Trophoblast cell (in vitro differentiated cells and primary cell): Measurements from ENCODE around the gene CALN1.
"Not testable (repeated sequence)": the region's sequence is repeated elsewhere in the genome, so short reads cannot be mapped to it uniquely, and the experiment has no call there.

Experiments used
- DNase-seq, 2 donors: peaks; one replicate each; pipeline ENCODE4 v3.0.0-alpha.2; 2016
- H2AFZ ChIP-seq: 2 replicates; pipeline ENCODE4 v1.6.1; 2013; ENCODE audit warnings: low read length, moderate library complexity, mild to moderate bottlenecking; ENCODE audit not compliant: insufficient read depth, poor library complexity
- H2AK5ac ChIP-seq: 2 replicates; pipeline ENCODE4 v1.6.1; 2013; ENCODE audit warnings: mild to moderate bottlenecking, low read length
- H2BK120ac ChIP-seq: 2 replicates; pipeline ENCODE4 v1.6.1; 2013; ENCODE audit warnings: low read length, mild to moderate bottlenecking, moderate library complexity; ENCODE audit not compliant: insufficient read depth, poor library complexity
- H2BK12ac ChIP-seq: 2 replicates; pipeline ENCODE4 v1.6.1; 2013; ENCODE audit warnings: mild to moderate bottlenecking, low read length, moderate library complexity
- H2BK5ac ChIP-seq: 2 replicates; pipeline ENCODE4 v1.6.1; 2013; ENCODE audit warnings: low read length, low read depth, moderate library complexity, mild to moderate bottlenecking; ENCODE audit not compliant: poor library complexity
- H3K14ac ChIP-seq: 2 replicates; pipeline ENCODE4 v1.6.1; 2013; ENCODE audit warnings: mild to moderate bottlenecking, low read length
- H3K18ac ChIP-seq: 2 replicates; pipeline ENCODE4 v1.6.1; 2013; ENCODE audit warnings: mild to moderate bottlenecking, low read length
- H3K23ac ChIP-seq: 2 replicates; pipeline ENCODE4 v1.6.1; 2013; ENCODE audit warnings: low read length
- H3K27ac ChIP-seq: 2 replicates; pipeline ENCODE4 v1.5.1; 2013; ENCODE audit warnings: low read depth, mild to moderate bottlenecking, inconsistent platforms, low read length, moderate library complexity
- H3K27me3 ChIP-seq: 2 replicates; pipeline ENCODE4 v1.6.1; 2013; ENCODE audit warnings: inconsistent platforms, mild to moderate bottlenecking, low read length, moderate library complexity; ENCODE audit not compliant: insufficient read depth
- H3K36me3 ChIP-seq, 2 experiments: 1 replicate in 1 of 2; 2 replicates in 1 of 2; pipeline ENCODE4 v1.6.1; 2013; ENCODE audit warnings: low read length in 2 of 2, mild to moderate bottlenecking in 2 of 2, moderate library complexity in 1 of 2; ENCODE audit not compliant: insufficient read depth in 2 of 2, control insufficient read depth in 1 of 2
- H3K4ac ChIP-seq: 2 replicates; pipeline ENCODE4 v1.6.1; 2013; ENCODE audit warnings: low read depth, mild to moderate bottlenecking, low read length, moderate library complexity
- H3K4me1 ChIP-seq, 2 experiments: 1 replicate in 1 of 2; 2 replicates in 1 of 2; pipeline ENCODE4 v1.6.1; 2013; ENCODE audit warnings: low read length in 2 of 2, mild to moderate bottlenecking in 2 of 2, moderate library complexity in 1 of 2; ENCODE audit not compliant: insufficient read depth in 2 of 2, control insufficient read depth in 1 of 2
- H3K4me2 ChIP-seq: 2 replicates; pipeline ENCODE4 v1.6.1; 2013; ENCODE audit warnings: inconsistent platforms, mild to moderate bottlenecking, low read length, moderate library complexity
- H3K4me3 ChIP-seq: 2 replicates; pipeline ENCODE4 v1.5.1; 2013; ENCODE audit warnings: mild to moderate bottlenecking, low read depth, low read length, inconsistent platforms
- H3K79me1 ChIP-seq: one replicate; pipeline ENCODE4 v1.6.1; 2013; ENCODE audit warnings: low read length
- H3K79me2 ChIP-seq: 2 replicates; pipeline ENCODE4 v1.6.1; 2013; ENCODE audit warnings: low read length, mild to moderate bottlenecking; ENCODE audit not compliant: control insufficient read depth, insufficient read depth, poor library complexity
- H3K9ac ChIP-seq: 2 replicates; pipeline ENCODE4 v1.6.1; 2013; ENCODE audit warnings: mild to moderate bottlenecking, low read length
- H3K9me3 ChIP-seq: 2 replicates; pipeline ENCODE4 v1.6.1; 2013; ENCODE audit warnings: low read depth, mild to moderate bottlenecking, control low read depth, inconsistent platforms, low read length; ENCODE audit not compliant: insufficient read depth
- H4K12ac ChIP-seq: 2 replicates; pipeline ENCODE4 v1.6.1; 2013; ENCODE audit warnings: low read depth, mild to moderate bottlenecking, low read length, moderate library complexity
- H4K8ac ChIP-seq: 2 replicates; pipeline ENCODE4 v1.6.1; 2013; ENCODE audit warnings: low read depth, mild to moderate bottlenecking, low read length, moderate library complexity
- H4K91ac ChIP-seq: one replicate; pipeline ENCODE4 v1.6.1; 2013; ENCODE audit warnings: low read depth, mild to moderate bottlenecking, low read length, moderate library complexity
- WGBS: extraction: QIAGEN DNeasy Blood & Tissue Kit; methylation state at CpG from one replicate; pipeline ENCODE4 v1.1.7; 2013; ENCODE audit warnings: missing lambda C conversion rate; ENCODE audit not compliant: insufficient read length, insufficient coverage; ENCODE audit errors: extremely low coverage; 5-methylcytosine and 5-hydroxymethylcytosine counted together

The CALN1 gene

DNA sequence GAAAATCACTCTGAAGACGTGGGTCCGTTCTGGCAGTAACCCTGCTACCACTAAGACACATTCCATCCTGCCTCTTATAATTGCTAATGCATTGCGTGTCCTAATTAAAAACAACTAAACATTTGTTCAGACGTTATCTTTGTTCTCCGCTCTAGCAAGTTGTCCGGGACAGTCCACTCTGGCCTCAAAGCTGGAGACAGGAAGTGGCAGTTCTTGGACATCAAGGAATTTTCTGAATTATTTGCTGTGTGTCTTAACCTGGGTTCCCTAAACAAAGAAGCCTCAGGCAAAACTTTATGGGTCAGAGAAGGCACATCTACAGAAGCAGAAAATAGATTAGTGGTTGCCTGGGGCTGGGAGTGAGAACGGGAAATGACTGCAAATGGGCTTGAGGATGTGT, 199.1 kb downstream of the CALN1 start:
- H2AK5ac ChIP-seq = no peak overlapping the region
- H3K23ac ChIP-seq = no peak overlapping the region
- no peak overlapping the region for H2BK12ac ChIP-seq
- H3K36me3 ChIP-seq = no peaks in the 10 kb centered on the region
- no peak overlapping the region for H3K4ac ChIP-seq
- no peak for DNase-seq
- no CpG with 5 or more reads among the region's 7 CpGs for WGBS
- H2BK5ac ChIP-seq = no peak overlapping the region
- H3K18ac ChIP-seq = no peak overlapping the region
- H3K4me3 ChIP-seq = no peak overlapping the region
- H2AFZ ChIP-seq = no peak overlapping the region
- no peaks in the 10 kb centered on the region for H3K4me1 ChIP-seq
- H3K14ac ChIP-seq = no peak overlapping the region
- H3K27me3 ChIP-seq = no peaks in the 10 kb centered on the region
- H4K12ac ChIP-seq = no peak overlapping the region
- no peak overlapping the region for H3K4me2 ChIP-seq
- H3K27ac ChIP-seq = no peak overlapping the region
- no peak overlapping the region for H3K9ac ChIP-seq
- H3K79me2 ChIP-seq = no peaks in the 10 kb centered on the region
- H2BK120ac ChIP-seq = no peak overlapping the region
- H3K9me3 ChIP-seq = no peaks in the 10 kb centered on the region
- H4K8ac ChIP-seq = no peak overlapping the region
- no peaks in the 10 kb centered on the region for H3K79me1 ChIP-seq
- H4K91ac ChIP-seq = no peak overlapping the region

- H3K4me1 ChIP-seq = no peaks in the 10 kb centered on the region
- H2BK5ac ChIP-seq = no peak overlapping the region
- no peaks in the 10 kb centered on the region for H3K9me3 ChIP-seq
- H2BK12ac ChIP-seq = no peak overlapping the region
- no peak overlapping the region for H4K8ac ChIP-seq
- H3K4ac ChIP-seq = no peak overlapping the region
- H3K27ac ChIP-seq = no peak overlapping the region
- no peak overlapping the region for H2AK5ac ChIP-seq
- no peak overlapping the region for H4K12ac ChIP-seq
- whole genome bisulfite sequencing = no CpG with 5 or more reads among the region's 3 CpGs
- no peaks in the 10 kb centered on the region for H3K36me3 ChIP-seq
- H2BK120ac ChIP-seq = no peak overlapping the region
- H4K91ac ChIP-seq = no peak overlapping the region
- H3K79me1 ChIP-seq = no peaks in the 10 kb centered on the region
- no peak overlapping the region for H3K14ac ChIP-seq
- DNase-seq = no peak
- H3K4me2 ChIP-seq = no peak overlapping the region
- H3K79me2 ChIP-seq = no peaks in the 10 kb centered on the region
- H3K23ac ChIP-seq = no peak overlapping the region
- no peak overlapping the region for H3K18ac ChIP-seq
- no peak overlapping the region for H2AFZ ChIP-seq
- H3K9ac ChIP-seq = no peak overlapping the region
- H3K4me3 ChIP-seq = no peak overlapping the region
- H3K27me3 ChIP-seq = no peaks in the 10 kb centered on the region
Observed at GRCh38 chr7:72211175-72211574, 201.0 kb downstream of the CALN1 start.

DNA sequence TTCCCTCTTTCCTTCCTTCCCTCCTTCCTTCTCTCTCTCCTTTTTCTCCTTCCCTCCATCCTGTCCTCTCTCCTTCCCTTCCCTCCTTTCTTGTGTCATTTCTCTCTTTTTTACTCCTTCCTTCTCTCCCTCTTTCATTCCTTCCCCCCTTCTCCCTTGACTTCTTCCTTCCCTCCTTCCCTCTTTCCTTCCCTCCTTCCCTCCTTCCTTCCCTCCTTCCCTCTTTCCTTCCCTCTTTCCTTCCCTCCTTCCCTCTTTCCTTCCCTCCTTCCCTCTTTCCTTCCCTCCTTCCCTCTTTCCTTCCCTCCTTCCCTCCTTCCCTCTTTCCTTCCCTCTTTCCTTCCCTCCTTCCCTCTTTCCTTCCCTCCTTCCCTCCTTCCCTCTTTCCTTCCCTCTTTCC, 203.1 kb downstream of the CALN1 start:
- not testable (repeated sequence) for H3K4me3 ChIP-seq, H3K14ac ChIP-seq, H2AK5ac ChIP-seq, H2BK12ac ChIP-seq, H3K4me2 ChIP-seq, H3K79me1 ChIP-seq, H3K36me3 ChIP-seq, H3K79me2 ChIP-seq, H3K9me3 ChIP-seq, H3K9ac ChIP-seq, H3K18ac ChIP-seq, H2AFZ ChIP-seq, H3K27ac ChIP-seq, H4K8ac ChIP-seq, H4K91ac ChIP-seq, H2BK5ac ChIP-seq, H3K4ac ChIP-seq, H3K23ac ChIP-seq, H3K27me3 ChIP-seq, DNase-seq, H3K4me1 ChIP-seq, H2BK120ac ChIP-seq, H4K12ac ChIP-seq

DNA sequence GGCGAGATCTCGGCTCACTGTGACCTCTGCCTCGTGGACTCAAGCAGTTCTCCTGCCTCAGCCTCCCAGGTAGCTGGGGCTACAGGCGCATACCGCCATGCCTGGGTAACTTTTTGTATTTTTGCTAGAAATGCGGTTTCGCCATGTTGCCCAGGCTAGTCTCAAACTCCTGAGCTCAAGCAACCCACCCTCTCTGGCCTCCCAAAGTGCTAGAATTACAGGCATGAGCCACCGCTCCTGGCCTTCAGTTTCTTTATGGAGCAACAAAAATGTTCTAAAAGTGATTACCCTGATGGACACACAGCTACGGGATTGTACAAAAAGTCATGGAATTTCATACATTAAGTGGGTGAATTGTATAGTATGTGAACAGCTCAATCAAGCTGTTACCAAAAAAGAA, 216.0 kb downstream of the CALN1 start:
- Histone ChIP-seq H3K9me3 (no peaks in the 10 kb centered on the region), H3K36me3 (no peaks in the 10 kb centered on the region)

More for the DNA sequence above, 216.0 kb downstream of the CALN1 start:
- Histone ChIP-seq H2AFZ (no peak overlapping the region), H4K8ac (no peak overlapping the region), H3K14ac (no peak overlapping the region), H2BK120ac (no peak overlapping the region), H3K4me1 (no peaks in the 10 kb centered on the region), H2AK5ac (no peak overlapping the region), H4K12ac (no peak overlapping the region), H3K27me3 (no peaks in the 10 kb centered on the region), H3K9ac (no peak overlapping the region), H3K4me2 (no peak overlapping the region), H4K91ac (no peak overlapping the region), H3K79me1 (no peaks in the 10 kb centered on the region), H3K27ac (no peak overlapping the region), H3K23ac (no peak overlapping the region), H2BK5ac (no peak overlapping the region), H3K4ac (no peak overlapping the region), H3K18ac (no peak overlapping the region), H3K79me2 (no peaks in the 10 kb centered on the region), H3K4me3 (no peak overlapping the region), H2BK12ac (no peak overlapping the region)
- no peak for DNase-seq
- WGBS = no CpG with 5 or more reads among the region's 9 CpGs
